ENCODE data around the gene RALGPS1.

RALGPS1 gene

DNA sequence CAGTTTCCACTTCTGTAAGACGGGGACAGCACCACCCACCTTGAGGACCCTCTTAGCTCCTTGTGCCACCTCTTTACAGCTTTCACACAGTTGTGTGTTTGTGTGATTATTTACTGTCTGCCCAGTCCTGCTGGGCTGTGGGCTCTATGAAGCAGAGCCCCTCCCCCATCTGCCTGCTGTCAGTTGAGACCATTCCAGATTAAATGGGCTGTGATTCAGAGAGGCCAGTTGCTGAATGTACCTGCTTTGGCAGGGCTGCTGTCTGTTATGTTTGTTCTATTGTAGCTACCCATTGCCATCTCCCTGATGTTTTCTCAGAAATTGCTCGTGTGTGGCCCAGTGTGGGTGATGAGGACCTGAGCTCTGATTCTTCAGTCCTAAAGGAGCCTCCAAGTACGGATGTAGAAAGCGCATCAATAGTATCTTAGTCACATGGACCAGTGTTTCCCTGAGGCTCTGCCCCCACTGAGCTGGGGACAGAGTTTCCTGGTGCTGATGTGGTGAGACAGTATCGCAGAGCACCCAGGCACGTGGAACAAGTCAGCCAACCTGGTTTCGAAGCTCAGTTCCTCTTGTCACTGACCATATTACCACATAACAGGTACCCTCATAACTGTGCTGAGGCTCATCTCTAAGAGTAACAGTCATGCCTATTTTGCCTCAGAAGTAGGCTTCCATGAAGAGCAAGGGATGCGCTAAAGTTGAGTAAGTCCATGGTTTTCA lies 204.2 kb downstream of the RALGPS1 start:
- H3K4me3 ChIP-seq = no peak overlapping the region
- peaks cover 85% of the 10 kb centered on the region for H3K4me1 ChIP-seq
- no peak overlapping the region for H3K27ac ChIP-seq
- H3K36me3 ChIP-seq = peaks cover 4% of the 10 kb centered on the region; the same call in 1 of the 2 replicates
- no peak overlapping the region for H3K9ac ChIP-seq
- H3K27me3 ChIP-seq = no peaks in the 10 kb centered on the region
- no peak for TF ChIP-seq Cebpa-rat (IDR thresholded peaks at IDR 0.05)
- peaks cover 6% of the 10 kb centered on the region; the same call in 1 of the 2 replicates for H4K20me1 ChIP-seq
- no peaks in the 10 kb centered on the region for H3K9me3 ChIP-seq
- peak overlapping the region; percentile 99 for H3K4me2 ChIP-seq

- Histone ChIP-seq H4K20me1 (peaks cover 6% of the 10 kb centered on the region; the same call in 1 of the 2 replicates), H3K4me3 (no peak overlapping the region), H3K9me3 (no peaks in the 10 kb centered on the region), H3K4me2 (peak overlapping the region; percentile 99), H3K9ac (no peak overlapping the region), H3K27me3 (no peaks in the 10 kb centered on the region), H3K4me1 (peaks cover 91% of the 10 kb centered on the region), H3K27ac (no peak overlapping the region), H3K36me3 (0 out of 2 replicates have a peak, but pooled peaks cover 3% of the 10 kb centered on the region)
- no peak for TF ChIP-seq Cebpa-rat (IDR thresholded peaks at IDR 0.05)
Observed at GRCh38 chr9:127119320-127119709, 204.7 kb downstream of the RALGPS1 start.

GRCh38 chr9:127121628-127122175 lies 207.1 kb downstream of the RALGPS1 start:
- Histone ChIP-seq H3K4me3 (peak overlapping the region; percentile 68), H3K4me1 (peaks cover 86% of the 10 kb centered on the region), H3K4me2 (peak overlapping the region; percentile 99), H4K20me1 (peaks cover 6% of the 10 kb centered on the region; the same call in 1 of the 2 replicates), H3K27me3 (no peaks in the 10 kb centered on the region), H3K27ac (peak overlapping the region; percentile 77), H3K9me3 (no peaks in the 10 kb centered on the region), H3K9ac (peak overlapping the region; percentile 83), H3K36me3 (no peaks in the 10 kb centered on the region)
- TF ChIP-seq Cebpa-rat (IDR thresholded peaks at IDR 0.05) = no peak

DNA sequence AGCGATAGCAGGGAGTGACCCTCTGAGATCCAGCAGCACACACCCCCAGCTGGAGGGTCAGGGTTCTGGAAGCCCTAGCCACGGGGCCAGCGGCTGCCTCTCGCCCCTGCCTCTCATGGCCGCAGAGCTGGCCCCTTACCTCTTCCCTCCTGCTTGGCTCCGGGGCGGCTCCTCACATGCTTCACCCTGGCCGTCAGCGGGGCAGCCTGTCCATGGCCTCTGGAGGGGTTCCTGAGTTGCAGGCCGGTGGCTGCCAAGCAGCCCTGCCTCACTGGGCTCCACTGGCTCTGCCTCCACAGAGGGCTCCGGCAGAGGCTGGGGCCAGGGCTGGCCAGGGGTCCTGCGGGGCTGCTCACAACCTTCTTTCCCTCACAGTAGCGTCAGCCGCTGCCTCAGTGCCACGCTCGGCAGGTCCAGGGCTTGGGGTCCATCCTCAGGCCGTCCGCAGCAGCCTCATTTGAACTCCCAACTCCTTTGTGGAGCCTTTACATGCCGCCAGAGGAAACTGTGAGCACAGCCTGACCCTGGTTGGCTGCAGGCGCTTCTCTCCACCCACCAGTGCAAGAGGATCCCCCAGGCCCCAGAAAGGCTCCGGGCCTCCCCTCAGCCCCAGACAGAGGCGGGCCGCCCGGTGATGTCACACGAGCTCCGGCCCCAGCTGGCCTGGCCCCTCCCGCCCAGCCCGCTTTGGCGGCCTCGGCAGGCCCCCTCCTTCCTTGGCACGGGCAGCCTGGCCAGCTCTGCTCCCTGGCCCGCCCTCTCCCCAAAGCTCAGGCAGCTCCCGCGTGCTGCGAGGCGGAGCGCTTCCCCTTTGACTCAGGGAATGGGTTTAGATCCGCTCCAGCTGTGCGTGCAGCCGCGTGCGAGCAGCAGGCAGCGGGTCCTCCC lies 207.8 kb downstream of the RALGPS1 start, which contains the start of gene ANGPTL2:
Gene ANGPTL2, minus strand, starts transcription at position 460 of the 888 bp plus-strand sequence. CDS start 13,904 bp downstream, outside the sequence.
- no peak for TF ChIP-seq Cebpa-rat (IDR thresholded peaks at IDR 0.05)
- H3K27me3 ChIP-seq = no peaks in the 10 kb centered on the region
- H3K36me3 ChIP-seq = no peaks in the 10 kb centered on the region
- H3K4me2 ChIP-seq = peak within 1 kb of the TSS; percentile 99
- H3K9me3 ChIP-seq = no peaks in the 10 kb centered on the region
- H3K27ac ChIP-seq = peak within 1 kb of the TSS; percentile 77
- peak within 1 kb of the TSS; percentile 68 for H3K4me3 ChIP-seq
- peaks cover 79% of the 10 kb centered on the region for H3K4me1 ChIP-seq
- peak within 1 kb of the TSS; percentile 83 for H3K9ac ChIP-seq
- H4K20me1 ChIP-seq = peaks cover 6% of the 10 kb centered on the region; the same call in 1 of the 2 replicates

- no peak for TF ChIP-seq Cebpa-rat (IDR thresholded peaks at IDR 0.05)
- Histone ChIP-seq H4K20me1 (peaks cover 6% of the 10 kb centered on the region; the same call in 1 of the 2 replicates), H3K27me3 (no peaks in the 10 kb centered on the region), H3K4me3 (peak overlapping the region; percentile 68), H3K9ac (0 out of 2 replicates have a peak overlapping the region, but pooled peaks have one; percentile 83), H3K36me3 (no peaks in the 10 kb centered on the region), H3K4me2 (peak overlapping the region; percentile 99), H3K9me3 (no peaks in the 10 kb centered on the region), H3K4me1 (peaks cover 71% of the 10 kb centered on the region), H3K27ac (peak overlapping the region; percentile 77; the same call in 1 of the 2 replicates)
Observed at GRCh38 chr9:127123064-127123890, 208.7 kb downstream of the RALGPS1 start.

DNA sequence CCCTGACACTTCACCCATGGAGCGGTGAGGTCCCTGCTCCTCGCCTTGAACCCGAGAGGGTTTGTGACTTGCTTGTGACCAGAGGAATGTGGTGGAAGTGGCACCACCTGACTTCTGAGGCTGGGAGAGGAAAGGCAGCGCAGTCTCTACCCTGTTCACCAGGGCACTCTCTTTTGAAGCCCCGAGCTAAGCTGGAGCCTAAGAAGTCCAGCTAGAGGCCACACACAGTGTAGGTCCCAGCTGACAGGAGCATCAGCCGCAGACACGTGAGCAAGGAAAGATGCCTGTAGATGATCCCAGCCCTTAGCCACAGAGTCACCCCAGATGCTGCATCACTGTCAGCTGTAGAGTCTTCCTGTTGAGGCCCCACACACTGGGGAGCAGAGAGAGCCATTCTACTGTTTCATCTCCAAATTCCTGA lies 209.5 kb downstream of the RALGPS1 start:
- H3K27me3 ChIP-seq = no peaks in the 10 kb centered on the region
- no peak overlapping the region for H3K9ac ChIP-seq
- peaks cover 63% of the 10 kb centered on the region for H3K4me1 ChIP-seq
- peak overlapping the region; percentile 99; the same call in 1 of the 2 replicates for H3K4me2 ChIP-seq
- H3K4me3 ChIP-seq = no peak overlapping the region
- no peaks in the 10 kb centered on the region for H3K36me3 ChIP-seq
- H4K20me1 ChIP-seq = peaks cover 6% of the 10 kb centered on the region; the same call in 1 of the 2 replicates
- TF ChIP-seq Cebpa-rat (IDR thresholded peaks at IDR 0.05) = no peak
- H3K27ac ChIP-seq = no peak overlapping the region
- no peaks in the 10 kb centered on the region for H3K9me3 ChIP-seq

- TF ChIP-seq Cebpa-rat (IDR thresholded peaks at IDR 0.05) = no peak
- H3K27ac ChIP-seq = no peak overlapping the region
- no peaks in the 10 kb centered on the region for H3K27me3 ChIP-seq
- H4K20me1 ChIP-seq = peaks cover 6% of the 10 kb centered on the region; the same call in 1 of the 2 replicates
- H3K9ac ChIP-seq = no peak overlapping the region
- H3K4me1 ChIP-seq = peaks cover 56% of the 10 kb centered on the region
- no peaks in the 10 kb centered on the region for H3K36me3 ChIP-seq
- no peak overlapping the region for H3K4me3 ChIP-seq
- peak overlapping the region; percentile 99 for H3K4me2 ChIP-seq
- H3K9me3 ChIP-seq = no peaks in the 10 kb centered on the region
Observed at GRCh38 chr9:127124792-127125191, 210.2 kb downstream of the RALGPS1 start.

DNA sequence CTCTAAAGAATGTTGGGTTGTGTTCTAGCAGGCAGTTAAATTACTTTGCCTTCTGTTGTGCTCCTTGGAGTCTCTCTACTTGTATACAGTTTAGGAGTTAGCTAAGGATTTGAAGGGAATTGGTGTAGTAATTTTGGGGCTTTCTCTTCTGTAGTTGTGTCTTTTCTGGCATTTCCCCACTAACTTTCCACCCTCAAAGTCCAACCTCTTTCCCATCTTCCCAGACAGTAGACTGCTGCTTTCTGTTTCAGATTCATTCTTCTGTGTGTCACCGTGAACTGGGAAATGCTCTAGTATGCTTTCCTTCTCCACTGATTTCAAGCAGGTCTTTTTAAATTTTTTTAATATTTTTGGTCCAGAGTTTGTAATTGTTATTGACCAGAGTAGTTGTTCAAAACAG lies 212.4 kb downstream of the RALGPS1 start:
- H3K4me3 ChIP-seq = no peak overlapping the region
- no peak for TF ChIP-seq Cebpa-rat (IDR thresholded peaks at IDR 0.05)
- no peak overlapping the region for H3K27ac ChIP-seq
- H4K20me1 ChIP-seq = no peaks in the 10 kb centered on the region; the same call in 1 of the 2 replicates
- H3K4me1 ChIP-seq = peaks cover 45% of the 10 kb centered on the region
- H3K36me3 ChIP-seq = no peaks in the 10 kb centered on the region
- H3K27me3 ChIP-seq = no peaks in the 10 kb centered on the region
- no peak overlapping the region for H3K4me2 ChIP-seq
- no peak overlapping the region for H3K9ac ChIP-seq
- no peaks in the 10 kb centered on the region for H3K9me3 ChIP-seq
